Measurements from ENCODE around the gene GTPBP6.

The GTPBP6 gene

GRCh38 chrX:265502-265901 is 53.1 kb downstream of the GTPBP6 start:
- H3K27ac ChIP-seq: peak overlapping the region; percentile 4; the same call in 1 of the 2 replicates
- TF ChIP-seq CTCF (IDR thresholded peaks at IDR 0.05): no peak
- TF ChIP-seq ZFX (IDR thresholded peaks at IDR 0.05; ENCODE audit: borderline replicate concordance): no peak

- TF ChIP-seq ZFX (IDR thresholded peaks at IDR 0.05; ENCODE audit: borderline replicate concordance) (no peak), CTCF (IDR thresholded peaks at IDR 0.05) (no peak)
- peak overlapping the region; percentile 16 for H3K27ac ChIP-seq
Observed at GRCh38 chrX:264634-265455, 53.8 kb downstream of the GTPBP6 start.

- peak overlapping the region; percentile 16; the same call in 1 of the 2 replicates for H3K27ac ChIP-seq
Observed at GRCh38 chrX:264006-264405, 54.6 kb downstream of the GTPBP6 start.

- H3K27ac ChIP-seq: peak overlapping the region; percentile 71
Observed at GRCh38 chrX:262381-262909, 56.2 kb downstream of the GTPBP6 start.

GRCh38 chrX:261919-262352 is 56.7 kb downstream of the GTPBP6 start:
- TF ChIP-seq CTCF (IDR thresholded peaks at IDR 0.05) (no peak), ZFX (IDR thresholded peaks at IDR 0.05; ENCODE audit: borderline replicate concordance) (no peak)
- H3K27ac ChIP-seq: peak overlapping the region; percentile 71

More at GRCh38 chrX:262381-262909, 56.2 kb downstream of the GTPBP6 start:
- TF ChIP-seq ZFX (IDR thresholded peaks at IDR 0.05; ENCODE audit: borderline replicate concordance): no peak
- TF ChIP-seq CTCF (IDR thresholded peaks at IDR 0.05): no peak

GRCh38 chrX:261167-261918 is 57.3 kb downstream of the GTPBP6 start:
- TF ChIP-seq ZFX (IDR thresholded peaks at IDR 0.05; ENCODE audit: borderline replicate concordance): no peak
- no peak for TF ChIP-seq CTCF (IDR thresholded peaks at IDR 0.05)
- peak overlapping the region; percentile 71 for H3K27ac ChIP-seq

- H3K27ac ChIP-seq: peak overlapping the region; percentile 71; the same call in 1 of the 2 replicates
- TF ChIP-seq ZFX (IDR thresholded peaks at IDR 0.05; ENCODE audit: borderline replicate concordance): no peak
- no peak for TF ChIP-seq CTCF (IDR thresholded peaks at IDR 0.05)
Observed at GRCh38 chrX:259692-260355, 58.8 kb downstream of the GTPBP6 start.
